Measurements from ENCODE around the gene PHAX.
A peak's percentile ranks its signal among the peaks of the same experiment; 100 is the strongest.
"Not testable (repeated sequence)": the region's sequence is repeated elsewhere in the genome, so short reads cannot be mapped to it uniquely, and the experiment has no call there.

PHAX gene

DNA sequence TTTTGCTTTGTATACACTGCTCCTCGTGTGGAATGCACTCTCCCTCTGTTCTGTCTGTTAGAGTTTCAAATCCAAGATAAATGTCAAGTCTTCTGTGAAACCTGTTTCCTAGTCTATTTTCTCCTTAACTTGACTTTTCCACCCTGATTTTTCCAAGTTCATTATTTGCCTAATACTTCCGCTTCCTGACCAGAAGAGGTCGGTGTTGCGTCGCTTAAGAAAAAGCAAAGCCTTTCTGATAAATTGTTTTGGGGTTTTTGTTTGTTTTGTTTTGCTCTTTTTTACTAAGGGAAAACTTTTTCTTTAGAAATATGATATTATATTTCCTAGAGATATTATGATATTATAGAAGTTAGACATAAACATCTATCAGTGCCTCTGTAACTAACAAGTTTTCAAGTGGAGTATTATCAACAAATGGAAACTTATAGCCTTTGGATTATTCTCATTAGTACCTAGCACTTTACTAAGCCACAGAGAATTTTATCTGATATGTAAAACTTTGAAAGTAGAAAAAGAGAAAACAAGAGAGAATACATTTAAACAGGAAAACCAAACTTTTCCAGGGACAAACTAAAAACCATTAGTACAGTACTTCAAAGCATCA is 55.8 kb downstream of the PHAX start:
- peak; percentile 26 for DNase-seq (ENCODE audit: low read depth, low spot score)

DNA sequence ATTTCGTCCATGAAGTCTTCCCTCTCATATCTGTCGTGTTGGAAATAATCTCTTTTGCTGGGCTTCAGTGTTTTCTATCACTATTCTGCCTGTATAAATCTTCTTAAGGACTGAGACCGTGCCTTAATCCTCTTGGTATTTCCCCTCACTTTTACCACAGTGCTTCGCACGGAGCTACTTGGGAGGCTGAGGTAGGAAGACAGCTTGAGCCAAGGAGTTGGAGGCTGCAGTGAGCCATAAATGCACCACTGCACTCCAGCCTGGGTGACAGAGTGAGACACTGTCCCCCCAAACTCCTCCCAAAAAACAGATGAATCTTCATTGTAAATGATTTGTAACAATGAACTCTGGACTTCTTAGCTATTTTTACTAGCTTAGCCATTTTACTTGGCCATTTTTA is 57.8 kb downstream of the PHAX start:
- no peak for DNase-seq (ENCODE audit: low read depth, low spot score)

GRCh38 chr5:126659805-126660482 is 59.2 kb downstream of the PHAX start:
- DNase-seq (ENCODE audit: low read depth, low spot score): no peak

- DNase-seq (ENCODE audit: low read depth, low spot score): no peak
Measured at GRCh38 chr5:126664586-126664985, 63.8 kb downstream of the PHAX start.

- DNase-seq (ENCODE audit: low read depth, low spot score): not testable (repeated sequence)
Measured at GRCh38 chr5:126670109-126670508, 69.4 kb downstream of the PHAX start.

DNA sequence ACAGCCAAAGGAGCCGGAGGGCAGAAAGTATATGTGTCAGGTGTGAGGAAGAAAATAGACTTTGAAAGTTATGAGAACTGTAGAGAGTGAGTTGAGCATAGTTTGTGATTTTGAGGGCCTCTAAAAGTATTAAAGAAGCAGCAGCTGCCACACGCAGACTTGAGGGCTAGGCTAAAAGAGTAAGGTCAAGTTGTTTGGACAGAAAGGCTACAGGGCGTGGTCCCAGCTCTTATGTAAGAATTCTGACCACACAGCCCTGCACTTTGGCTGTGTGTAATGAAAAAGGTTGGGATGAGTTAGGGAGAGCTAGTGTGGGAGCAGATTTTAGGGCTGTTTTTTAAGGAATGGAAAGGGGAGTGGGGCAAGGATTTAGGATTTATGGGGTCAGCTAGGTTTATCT is 70.9 kb downstream of the PHAX start:
- not testable (repeated sequence) for DNase-seq (ENCODE audit: low read depth, low spot score)

GRCh38 chr5:126673477-126673876 is 72.7 kb downstream of the PHAX start:
- DNase-seq (ENCODE audit: low read depth, low spot score): no peak

DNA sequence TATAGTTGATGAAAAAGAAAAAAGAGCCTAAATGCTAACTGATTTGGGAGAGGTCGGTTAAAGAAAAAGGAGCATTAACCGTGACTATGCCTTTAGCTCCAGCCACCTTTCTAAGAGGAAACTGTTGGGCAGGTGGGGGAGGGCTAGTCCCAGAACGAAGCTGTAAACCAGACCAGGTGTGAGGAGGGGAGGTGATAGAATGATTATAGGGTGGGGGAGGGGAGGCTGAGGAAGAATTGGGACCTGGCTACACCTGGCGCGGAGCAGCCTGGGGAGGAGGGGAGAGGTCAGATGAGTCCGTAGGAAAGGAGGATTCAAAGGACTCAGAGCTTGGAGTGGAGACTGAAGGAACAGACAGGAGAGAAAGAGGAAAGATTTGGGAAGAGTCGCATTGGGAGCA is 73.4 kb downstream of the PHAX start:
- no peak for DNase-seq (ENCODE audit: low read depth, low spot score)

DNA sequence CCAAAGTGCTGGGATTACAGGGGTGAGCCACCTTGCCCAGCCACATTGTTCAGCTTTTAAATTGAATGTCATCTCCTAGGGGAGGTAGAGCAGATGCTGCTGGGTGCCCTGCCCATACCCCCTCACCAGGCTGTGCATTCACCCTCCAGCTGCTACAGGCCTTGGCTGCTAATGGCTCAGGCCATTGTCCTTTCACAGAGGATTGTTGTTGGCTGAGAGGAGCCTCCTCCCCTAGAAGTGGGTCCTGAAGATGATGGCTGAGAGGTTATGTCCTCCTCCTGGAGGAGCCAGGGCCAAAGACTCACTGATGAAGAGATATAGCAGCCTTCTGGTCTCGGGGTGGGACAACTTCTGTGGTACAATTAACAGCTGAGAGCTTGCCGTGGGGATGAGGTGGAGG is 74.6 kb downstream of the PHAX start:
- DNase-seq (ENCODE audit: low read depth, low spot score): no peak

GRCh38 chr5:126676195-126676624 is 75.5 kb downstream of the PHAX start:
- peak; percentile 24 for DNase-seq (ENCODE audit: low read depth, low spot score)
